HL-60 (cell line): ENCODE measurements around the gene DAPK3.

Experiments used
- DNase-seq, 2 experiments: peaks; one replicate each; pipeline ENCODE4 v3.0.0-alpha.2; 2010 to 2020; ENCODE audit warnings: low read depth in 1 of 2, low spot score in 1 of 2
- H3K27ac ChIP-seq: fragments of 250-450 bp; sonication (Bioruptor Pico); replicated peaks from 2 replicates; pipeline ENCODE4 v1.5.1; 2020; ENCODE audit warnings: mild to moderate bottlenecking, moderate library complexity
- H3K27me3 ChIP-seq: fragments of 250-450 bp; sonication (Bioruptor Pico); 2 replicates; pipeline ENCODE4 v1.5.1; 2021; ENCODE audit warnings: mild to moderate bottlenecking, moderate library complexity; ENCODE audit not compliant: insufficient read depth, poor library complexity, severe bottlenecking
- H3K4me3 ChIP-seq: replicated peaks from 2 replicates; pipeline ENCODE4 v1.5.1; 2011; ENCODE audit warnings: mild to moderate bottlenecking, control low read depth, low read length; ENCODE audit not compliant: insufficient read depth
- CTCF ChIP-seq: IDR thresholded peaks from one replicate; pipeline ENCODE4 v1.5.1; 2011; ENCODE audit warnings: low read length, control low read depth, inconsistent platforms; ENCODE audit not compliant: insufficient read depth
- GABPA ChIP-seq: IDR thresholded peaks from 2 replicates; pipeline ENCODE4 v1.6.1; 2012; ENCODE audit warnings: low read depth
- POLR2AphosphoS5 ChIP-seq: IDR thresholded peaks from 2 replicates; pipeline ENCODE4 v1.6.1; 2012; ENCODE audit warnings: low read depth
- REST ChIP-seq: IDR thresholded peaks from 2 replicates; pipeline ENCODE4 v1.6.1; 2012; ENCODE audit warnings: low read depth; ENCODE audit not compliant: insufficient replicate concordance
- SPI1 ChIP-seq: IDR thresholded peaks from 2 replicates; pipeline ENCODE4 v1.6.1; 2012; ENCODE audit warnings: low read depth, mild to moderate bottlenecking, borderline replicate concordance

Gene DAPK3

GRCh38 chr19:3995607-3996006 lies 24.7 kb upstream of the DAPK3 start:
- Histone ChIP-seq H3K27ac (no peak overlapping the region), H3K27me3 (no peaks in the 10 kb centered on the region), H3K4me3 (no peak overlapping the region)
- DNase-seq, result no peak
- no peak for TF ChIP-seq SPI1
- no peak for TF ChIP-seq POLR2AphosphoS5
- no peak for TF ChIP-seq GABPA
- no peak for TF ChIP-seq CTCF
- no peak for TF ChIP-seq REST

- DNase-seq, result no peak
- Histone ChIP-seq H3K27me3 (no peaks in the 10 kb centered on the region), H3K4me3 (no peak overlapping the region), H3K27ac (no peak overlapping the region)
- no peak for TF ChIP-seq GABPA
- no peak for TF ChIP-seq POLR2AphosphoS5
- no peak for TF ChIP-seq REST
- TF ChIP-seq CTCF, result no peak
- no peak for TF ChIP-seq SPI1
These were observed 19.9 kb upstream of the DAPK3 start for GRCh38 chr19:3990815-3991117.

GRCh38 chr19:3987619-3988371 lies 16.9 kb upstream of the DAPK3 start:
- TF ChIP-seq GABPA, result no peak
- TF ChIP-seq SPI1, result no peak
- peak; percentile 33 for TF ChIP-seq REST
- TF ChIP-seq CTCF, result peak; percentile 72
- no peak for TF ChIP-seq POLR2AphosphoS5
- no peaks in the 10 kb centered on the region for H3K27me3 ChIP-seq
- DNase-seq, result peak; percentile 65 to 83
- peak overlapping the region; percentile 25; the same call in 1 of the 2 replicates for H3K4me3 ChIP-seq
- peak overlapping the region; percentile 69 for H3K27ac ChIP-seq
